Skin epidermis (tissue), 12 donors: Measurements from ENCODE around the gene IL1R2.

Experiments used
- H3K27ac ChIP-seq, 21 experiments: fragments of 200-600 bp; sonication (generic) in 11 of 21; one replicate each; pipeline ENCODE4 v1.5.0; 2020; ENCODE audit warnings: mild to moderate bottlenecking in 3 of 21, inconsistent platforms in 2 of 21, moderate library complexity in 2 of 21
- H3K4me3 ChIP-seq, 7 experiments: fragments of 200-600 bp; sonication (generic) in 2 of 7; one replicate each; pipeline ENCODE4 v1.5.0; 2020; ENCODE audit warnings: inconsistent platforms in 2 of 7, mild to moderate bottlenecking in 2 of 7, moderate library complexity in 1 of 7

The IL1R2 gene, protein sequence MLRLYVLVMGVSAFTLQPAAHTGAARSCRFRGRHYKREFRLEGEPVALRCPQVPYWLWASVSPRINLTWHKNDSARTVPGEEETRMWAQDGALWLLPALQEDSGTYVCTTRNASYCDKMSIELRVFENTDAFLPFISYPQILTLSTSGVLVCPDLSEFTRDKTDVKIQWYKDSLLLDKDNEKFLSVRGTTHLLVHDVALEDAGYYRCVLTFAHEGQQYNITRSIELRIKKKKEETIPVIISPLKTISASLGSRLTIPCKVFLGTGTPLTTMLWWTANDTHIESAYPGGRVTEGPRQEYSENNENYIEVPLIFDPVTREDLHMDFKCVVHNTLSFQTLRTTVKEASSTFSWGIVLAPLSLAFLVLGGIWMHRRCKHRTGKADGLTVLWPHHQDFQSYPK

GRCh38 chr2:101991721-101992145 is at the start of gene IL1R2:
IL1R2 (plus strand) TSS chr2:101991960; CDS start chr2:102008576, 16,616 bp downstream.
- Histone ChIP-seq H3K4me3 (peak within 1 kb of the TSS in 2 of 7 experiments; percentile 11 to 30), H3K27ac (peak within 1 kb of the TSS in 8 of 21 experiments; percentile 24 to 81 (median 53))

GRCh38 chr2:101942851-101943250 is 48.9 kb upstream of the IL1R2 start:
- H3K4me3 ChIP-seq, result no peak overlapping the region
- no peak overlapping the region for H3K27ac ChIP-seq

- H3K4me3 ChIP-seq, result no peak overlapping the region
- peak overlapping the region in 6 of 21 experiments; percentile 6 to 72 (median 28) for H3K27ac ChIP-seq
Observed at GRCh38 chr2:101946372-101947039, 45.3 kb upstream of the IL1R2 start.

- Histone ChIP-seq H3K4me3 (no peak overlapping the region), H3K27ac (peak overlapping the region in 4 of 21 experiments; percentile 9 to 72 (median 32))
Observed at GRCh38 chr2:101947374-101947773, 44.4 kb upstream of the IL1R2 start.

- no peak overlapping the region for H3K4me3 ChIP-seq
- H3K27ac ChIP-seq, result peak overlapping the region in 1 of 21 experiments; percentile 42
Observed at GRCh38 chr2:101948625-101949155, 43.1 kb upstream of the IL1R2 start.

- Histone ChIP-seq H3K4me3 (no peak overlapping the region), H3K27ac (no peak overlapping the region)
Observed at GRCh38 chr2:101949304-101949703, 42.5 kb upstream of the IL1R2 start.

GRCh38 chr2:101951296-101951695 is 40.5 kb upstream of the IL1R2 start:
- Histone ChIP-seq H3K27ac (no peak overlapping the region), H3K4me3 (no peak overlapping the region)

- Histone ChIP-seq H3K4me3 (no peak overlapping the region), H3K27ac (no peak overlapping the region)
Observed at GRCh38 chr2:101952551-101952950, 39.2 kb upstream of the IL1R2 start.

GRCh38 chr2:101956465-101957438 is 35.0 kb upstream of the IL1R2 start:
- H3K27ac ChIP-seq, result peak overlapping the region in 12 of 21 experiments; percentile 7 to 96 (median 43)

GRCh38 chr2:101958061-101958460 is 33.7 kb upstream of the IL1R2 start:
- no peak overlapping the region for H3K4me3 ChIP-seq
- H3K27ac ChIP-seq, result peak overlapping the region in 12 of 21 experiments; percentile 1 to 96 (median 59)

More at GRCh38 chr2:101956465-101957438, 35.0 kb upstream of the IL1R2 start:
- H3K4me3 ChIP-seq, result no peak overlapping the region

DNA sequence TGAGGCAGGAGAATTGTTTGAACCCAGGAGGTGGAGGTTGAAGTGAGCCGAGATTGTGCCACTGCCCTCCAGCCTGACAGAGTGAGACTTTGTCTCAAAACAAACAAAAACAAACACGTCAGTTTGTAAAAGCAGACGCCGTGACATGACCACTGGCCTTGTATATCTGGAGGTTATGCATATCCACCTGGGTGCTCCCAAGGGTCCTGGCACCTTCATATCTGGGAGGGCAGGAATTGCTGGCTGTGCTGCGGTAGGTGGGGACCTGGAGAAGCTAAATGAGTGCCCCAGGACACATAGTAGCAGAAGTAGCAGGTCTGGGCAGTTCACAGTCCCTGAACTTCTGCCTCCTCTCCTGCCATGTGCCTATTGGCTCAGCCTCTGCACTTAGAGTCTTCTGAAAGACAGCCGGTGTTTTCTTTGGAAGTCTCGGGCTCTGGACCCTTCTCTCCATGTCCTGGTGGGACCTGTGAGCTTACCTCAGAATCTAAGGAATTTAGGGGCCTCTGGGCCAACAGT is 30.9 kb upstream of the IL1R2 start:
- H3K4me3 ChIP-seq, result no peak overlapping the region
- H3K27ac ChIP-seq, result peak overlapping the region in 20 of 21 experiments; percentile 4 to 96 (median 72)

DNA sequence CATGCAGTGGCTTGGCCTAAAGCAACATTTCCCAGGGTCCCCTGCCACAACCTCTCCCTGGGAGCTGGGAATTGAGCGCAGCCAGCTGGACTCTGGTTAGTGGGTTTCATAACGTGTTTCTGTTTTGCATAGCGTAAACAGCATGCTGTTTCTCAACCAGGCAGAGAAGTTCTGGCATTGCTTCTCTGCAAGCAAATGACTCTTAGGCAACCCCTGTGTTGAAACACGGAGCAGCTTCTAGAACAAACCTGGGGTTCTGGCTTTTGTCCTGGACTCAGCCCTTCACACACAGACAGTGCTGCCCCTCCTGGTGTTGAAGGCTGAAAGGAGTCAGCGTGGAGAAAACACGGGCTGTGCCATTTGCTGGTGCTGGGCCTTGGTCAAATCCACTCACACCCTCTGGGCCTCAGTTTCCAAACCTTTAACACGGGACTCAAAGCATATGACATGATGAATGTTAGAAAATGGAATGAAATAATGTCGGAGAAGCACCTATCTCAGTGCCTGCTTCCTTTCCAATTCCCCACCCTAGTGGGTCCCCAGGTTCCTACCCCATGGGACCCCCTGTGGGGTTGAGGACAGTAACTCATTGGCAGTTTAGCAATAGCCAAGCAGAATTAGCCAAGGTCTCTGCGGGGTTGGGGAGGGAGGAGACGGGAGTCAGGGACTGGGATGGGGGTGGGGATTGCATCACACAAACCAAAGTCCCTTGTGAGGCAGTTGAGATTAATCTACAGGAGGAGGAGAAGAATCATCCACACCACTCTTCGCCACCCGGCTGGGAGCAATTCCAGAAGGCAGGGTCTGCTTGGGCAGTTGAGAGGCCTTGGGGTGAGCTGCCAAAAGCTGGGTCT is 30.2 kb upstream of the IL1R2 start:
- Histone ChIP-seq H3K27ac (peak overlapping the region in 20 of 21 experiments; percentile 56 to 96 (median 74)), H3K4me3 (peak overlapping the region in 1 of 7 experiments; percentile 24)

- Histone ChIP-seq H3K27ac (peak overlapping the region in 20 of 21 experiments; percentile 56 to 96 (median 74)), H3K4me3 (peak overlapping the region in 1 of 7 experiments; percentile 24)
Observed at GRCh38 chr2:101962309-101962708, 29.5 kb upstream of the IL1R2 start.

DNA sequence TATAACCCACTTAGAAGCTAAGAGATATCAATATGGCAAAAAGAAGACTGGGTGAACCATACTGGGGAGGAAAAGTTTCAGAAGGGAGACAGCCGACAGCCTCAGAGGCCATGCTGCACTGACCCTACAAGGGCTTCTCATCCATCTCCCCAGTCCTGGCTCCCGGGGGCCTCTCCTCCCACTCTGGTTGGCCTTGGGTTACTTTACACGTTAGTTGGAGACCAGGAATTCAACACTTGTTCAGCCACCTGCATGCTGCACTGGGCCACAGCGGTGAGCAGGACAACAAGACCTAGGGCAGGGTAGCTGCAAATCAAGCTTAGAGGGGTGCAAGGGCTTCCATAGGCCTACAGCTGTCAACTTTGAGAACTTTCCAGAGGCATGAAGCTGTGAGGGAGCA is 28.6 kb upstream of the IL1R2 start:
- Histone ChIP-seq H3K27ac (peak overlapping the region in 14 of 21 experiments; percentile 8 to 96 (median 52)), H3K4me3 (no peak overlapping the region)

- Histone ChIP-seq H3K4me3 (no peak overlapping the region), H3K27ac (peak overlapping the region in 6 of 21 experiments; percentile 15 to 68 (median 34))
Observed at GRCh38 chr2:101967826-101968513, 23.8 kb upstream of the IL1R2 start.

- peak overlapping the region in 1 of 21 experiments; percentile 68 for H3K27ac ChIP-seq
- no peak overlapping the region for H3K4me3 ChIP-seq
Observed at GRCh38 chr2:101969723-101970122, 22.0 kb upstream of the IL1R2 start.

DNA sequence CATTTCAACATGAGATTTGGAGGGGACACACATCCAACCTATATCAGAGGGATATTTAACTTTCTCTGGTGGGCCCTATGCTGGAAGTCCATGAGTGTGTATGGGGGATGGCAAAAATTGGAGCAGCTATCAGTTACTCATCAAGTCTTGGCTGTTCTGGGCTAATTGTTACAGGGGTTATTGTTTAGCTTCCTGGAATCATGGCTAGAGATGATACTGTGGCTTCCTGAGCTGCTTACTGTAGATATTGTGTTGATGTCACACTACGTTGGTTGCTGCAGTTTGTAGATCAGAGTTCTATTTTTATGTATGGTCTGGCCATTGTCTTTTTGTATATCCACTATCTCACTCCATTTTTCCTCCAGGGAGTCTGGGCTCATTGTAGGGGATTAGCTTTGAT is 20.9 kb upstream of the IL1R2 start:
- no peak overlapping the region for H3K4me3 ChIP-seq
- peak overlapping the region in 1 of 21 experiments; percentile 68 for H3K27ac ChIP-seq
